GM18909 (cell line): ENCODE data around the gene TBC1D3B.
A peak's percentile ranks its signal among the peaks of the same experiment; 100 is the strongest.
"Not testable (repeated sequence)": the region's sequence is repeated elsewhere in the genome, so short reads cannot be mapped to it uniquely, and the experiment has no call there.

Source experiments
- ATAC-seq: cut with Tn5 transposase; IDR thresholded peaks from one replicate; pipeline ENCODE4 v1.9.1; 2021; ENCODE audit warnings: mild to moderate bottlenecking; ENCODE audit not compliant: unreplicated experiment, poor library complexity

The TBC1D3B gene

DNA sequence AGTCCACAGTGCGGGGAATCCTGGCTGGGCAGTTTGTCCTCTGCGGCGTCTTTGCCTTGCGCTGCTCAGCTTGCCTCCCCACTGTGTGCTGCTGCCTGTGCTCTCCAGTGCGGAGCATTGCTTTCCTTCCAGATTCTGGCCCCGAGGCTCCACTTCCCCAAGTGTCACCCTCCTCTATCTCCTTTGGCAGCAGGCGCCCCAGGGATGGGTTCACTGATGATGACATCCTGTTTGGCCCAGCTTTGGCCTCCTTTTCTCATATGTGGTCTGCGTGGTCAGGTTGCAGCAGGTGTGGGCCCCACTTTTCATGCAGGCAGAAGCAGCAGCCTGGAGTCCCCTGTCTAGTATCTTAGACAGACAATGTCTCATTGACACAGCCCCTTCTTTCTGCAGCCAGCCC lies 25.1 kb upstream of the TBC1D3B start:
- not testable (repeated sequence) for ATAC-seq

DNA sequence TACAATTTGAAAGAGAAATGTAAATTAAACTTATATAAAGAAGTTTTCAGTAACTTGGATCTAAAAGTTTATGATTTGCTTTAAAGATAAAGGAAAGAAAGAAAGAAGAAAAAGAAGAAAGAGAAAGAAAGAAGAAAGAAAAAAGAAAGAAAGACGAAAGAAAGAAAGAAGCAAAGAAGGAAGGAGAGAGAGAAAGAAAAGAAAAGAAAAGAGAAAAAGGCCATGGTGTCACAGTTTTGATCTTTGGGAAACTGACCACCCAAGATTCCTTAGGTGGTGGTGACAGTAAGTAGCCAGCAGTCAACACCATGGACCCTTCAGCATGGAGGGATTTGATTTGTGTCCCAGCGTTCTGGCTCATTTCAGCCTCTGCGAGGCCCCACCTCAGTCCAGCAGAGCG lies 24.7 kb upstream of the TBC1D3B start:
- ATAC-seq: not testable (repeated sequence)

DNA sequence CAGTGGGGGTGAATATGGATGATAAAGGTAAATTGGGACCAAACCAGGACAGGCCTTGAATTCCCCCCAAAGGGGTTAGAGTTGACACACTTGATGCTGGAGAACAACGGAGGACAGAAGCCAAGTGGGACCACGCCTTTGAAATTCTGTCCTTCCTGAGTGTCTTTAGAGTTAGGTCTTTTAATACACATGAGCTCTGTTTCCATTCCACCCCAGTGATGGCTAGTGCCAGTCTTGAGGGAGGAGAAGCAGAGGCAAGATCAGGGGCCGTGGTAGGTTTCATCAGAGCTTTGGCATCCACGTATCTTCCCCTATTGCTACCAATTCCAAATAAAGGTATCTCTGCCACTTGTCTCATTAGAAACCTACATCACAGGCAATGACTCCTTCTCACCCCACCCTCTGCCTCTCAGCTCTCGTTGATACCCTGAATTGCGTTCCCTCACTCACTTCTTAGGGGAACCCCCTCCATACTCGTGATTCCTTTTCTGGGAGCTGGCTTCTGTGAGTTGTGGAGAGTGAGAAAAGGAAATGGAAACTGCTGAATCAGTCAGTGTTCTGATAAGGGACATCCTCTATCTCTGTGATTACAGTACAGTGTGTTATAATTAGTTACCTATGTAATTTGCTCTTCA lies 22.5 kb upstream of the TBC1D3B start:
- peak; percentile 30 for ATAC-seq

DNA sequence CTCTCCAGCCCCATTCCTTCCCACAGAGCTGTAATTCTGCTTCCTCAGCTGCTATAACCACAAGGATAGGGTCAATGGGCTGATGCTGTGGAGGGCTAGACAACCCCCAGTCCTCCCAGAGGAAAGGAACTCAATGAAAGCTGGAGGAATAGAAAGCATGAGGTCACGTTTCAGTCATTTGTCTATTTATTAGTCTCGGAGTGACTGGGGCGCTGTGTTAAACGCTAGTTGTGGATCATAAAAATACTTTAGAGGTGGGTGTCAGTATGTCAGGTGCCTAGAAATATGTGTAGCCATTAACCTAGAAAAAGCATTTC lies 20.9 kb upstream of the TBC1D3B start:
- ATAC-seq: peak; percentile 9

DNA sequence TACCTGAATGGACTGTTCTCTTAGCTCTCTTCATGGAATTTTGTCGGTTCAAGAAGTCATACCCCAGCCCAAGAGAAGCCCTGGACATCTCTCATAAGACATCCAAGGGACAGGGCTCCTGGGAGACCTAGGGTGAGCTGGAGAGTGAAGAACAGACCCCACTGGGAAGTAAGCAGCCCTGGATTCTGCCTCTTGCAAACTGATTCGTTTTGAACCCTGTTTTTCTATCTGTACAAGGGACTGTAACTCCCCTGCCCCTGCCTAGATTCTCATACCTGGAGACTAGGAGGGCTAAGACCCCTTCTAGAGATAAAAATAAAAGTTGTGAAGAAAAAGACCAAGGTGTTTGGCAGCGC lies 19.7 kb upstream of the TBC1D3B start:
- ATAC-seq: no peak

DNA sequence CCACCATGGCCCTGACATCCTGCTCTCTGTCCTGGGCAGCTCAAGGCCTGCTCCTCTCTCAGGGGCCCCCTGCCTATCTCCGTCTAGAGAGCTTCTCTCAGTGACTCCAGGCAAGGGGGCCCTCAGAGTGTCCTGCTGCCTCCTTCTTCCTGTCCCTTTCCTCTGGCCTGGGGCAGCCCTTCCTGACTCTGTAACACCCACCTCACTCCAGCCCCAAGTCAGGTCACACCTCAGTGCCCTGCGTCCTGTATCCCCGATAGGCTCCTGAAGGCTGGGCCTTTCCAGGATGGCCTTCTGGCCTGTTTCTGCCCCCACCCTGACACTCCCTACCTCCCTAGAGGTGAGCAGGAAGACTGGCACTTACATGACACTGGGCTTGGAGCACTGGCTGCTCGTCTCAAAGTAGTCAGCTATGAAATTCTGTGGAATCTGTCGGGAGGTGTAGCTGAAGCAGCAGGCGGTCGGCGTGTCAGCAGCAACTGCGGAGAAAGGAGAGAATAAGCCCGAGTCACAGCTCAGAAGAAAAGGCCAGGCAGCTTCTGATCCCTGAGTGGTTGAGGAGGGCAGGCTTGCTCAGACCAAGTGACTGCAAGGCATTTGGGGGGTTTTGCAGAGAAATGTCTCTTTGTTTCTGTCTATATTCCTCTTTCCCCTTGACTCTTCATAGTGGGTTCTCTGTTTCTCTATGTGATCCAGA lies 19.1 kb upstream of the TBC1D3B start:
- no peak for ATAC-seq

DNA sequence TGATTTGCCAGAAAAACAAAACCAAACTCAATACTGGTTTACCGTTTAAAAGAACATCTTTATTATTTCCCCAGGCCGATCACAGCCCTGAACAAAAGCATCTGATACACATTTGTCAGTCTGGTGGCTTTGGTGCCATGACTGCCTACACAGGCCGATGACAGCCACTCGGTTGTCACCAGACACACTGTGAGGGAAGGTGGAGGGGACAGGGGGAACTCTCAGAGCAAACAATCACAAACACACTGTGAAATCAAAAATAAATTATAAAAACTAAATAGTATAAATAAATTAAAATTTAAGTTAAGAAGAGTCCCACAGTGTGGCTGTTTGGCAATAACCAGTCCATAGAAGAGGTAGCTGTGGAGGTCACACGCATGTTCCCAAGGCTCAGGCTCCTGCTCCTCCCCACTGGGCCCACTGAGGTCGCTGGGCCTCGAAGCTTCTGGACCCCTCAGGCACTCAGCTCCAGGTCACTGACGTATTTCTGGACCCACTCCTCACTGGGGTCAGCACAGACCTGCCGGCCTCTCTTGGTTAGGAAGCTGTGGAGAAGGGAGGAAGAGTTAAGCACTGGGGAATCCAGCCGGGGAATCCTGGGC lies 18.5 kb upstream of the TBC1D3B start:
- not testable (repeated sequence) for ATAC-seq

DNA sequence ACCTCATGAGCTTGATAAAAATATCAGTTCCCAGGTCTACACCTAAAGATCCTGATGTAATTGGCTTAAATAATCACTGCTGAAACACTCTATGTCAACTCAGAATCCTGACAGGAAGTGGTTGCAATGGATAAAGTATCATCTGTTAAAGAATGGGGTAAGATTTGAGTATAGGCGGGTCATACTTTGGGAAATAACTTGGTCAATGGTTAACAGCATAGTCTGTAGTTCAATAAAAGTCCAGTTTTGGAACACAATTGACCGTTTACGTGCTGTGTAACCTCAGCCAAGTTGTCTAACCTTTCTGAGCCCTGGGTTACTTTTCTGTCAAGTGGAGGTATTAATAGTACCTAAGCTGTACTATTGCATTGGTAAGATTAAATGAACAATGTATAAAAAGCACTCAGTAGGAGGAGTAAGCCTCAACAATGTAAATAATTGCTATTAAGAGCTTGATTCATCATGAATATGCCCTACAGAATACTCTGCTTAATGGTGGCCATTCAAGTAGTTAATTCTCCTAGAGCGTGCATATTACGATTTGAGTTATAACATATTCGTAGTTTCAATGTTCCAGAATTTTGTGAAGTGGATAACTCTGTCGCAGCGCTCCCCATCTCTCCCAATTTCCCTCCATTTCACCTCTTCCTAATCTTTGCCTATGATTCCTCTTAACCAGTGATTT lies 17.9 kb upstream of the TBC1D3B start:
- ATAC-seq: not testable (repeated sequence)

DNA sequence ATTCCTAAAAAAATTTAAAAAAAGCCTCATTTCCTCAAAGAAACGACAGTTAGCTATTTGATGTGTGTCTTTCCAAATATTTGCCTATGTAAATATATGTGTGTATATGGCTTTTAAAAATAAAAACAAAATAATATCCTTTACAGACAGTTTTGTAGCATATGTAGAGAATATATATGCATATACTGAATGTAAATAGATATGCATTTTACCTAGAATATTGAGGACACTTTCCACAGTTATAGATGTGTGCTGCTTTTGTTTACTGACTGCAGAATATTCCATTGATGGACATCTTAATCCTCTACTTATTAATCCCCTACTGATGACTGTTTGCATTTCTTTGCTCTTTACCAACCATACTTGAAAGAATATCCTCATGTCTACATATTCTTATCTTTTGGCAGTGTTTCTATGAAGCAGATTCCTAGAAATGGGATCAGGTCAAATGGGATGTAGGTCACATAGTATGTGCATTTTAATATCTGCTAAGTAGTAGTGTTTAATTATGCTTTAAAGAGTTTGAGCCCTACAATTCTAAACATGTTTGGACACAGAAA lies 16.9 kb upstream of the TBC1D3B start:
- no peak for ATAC-seq

DNA sequence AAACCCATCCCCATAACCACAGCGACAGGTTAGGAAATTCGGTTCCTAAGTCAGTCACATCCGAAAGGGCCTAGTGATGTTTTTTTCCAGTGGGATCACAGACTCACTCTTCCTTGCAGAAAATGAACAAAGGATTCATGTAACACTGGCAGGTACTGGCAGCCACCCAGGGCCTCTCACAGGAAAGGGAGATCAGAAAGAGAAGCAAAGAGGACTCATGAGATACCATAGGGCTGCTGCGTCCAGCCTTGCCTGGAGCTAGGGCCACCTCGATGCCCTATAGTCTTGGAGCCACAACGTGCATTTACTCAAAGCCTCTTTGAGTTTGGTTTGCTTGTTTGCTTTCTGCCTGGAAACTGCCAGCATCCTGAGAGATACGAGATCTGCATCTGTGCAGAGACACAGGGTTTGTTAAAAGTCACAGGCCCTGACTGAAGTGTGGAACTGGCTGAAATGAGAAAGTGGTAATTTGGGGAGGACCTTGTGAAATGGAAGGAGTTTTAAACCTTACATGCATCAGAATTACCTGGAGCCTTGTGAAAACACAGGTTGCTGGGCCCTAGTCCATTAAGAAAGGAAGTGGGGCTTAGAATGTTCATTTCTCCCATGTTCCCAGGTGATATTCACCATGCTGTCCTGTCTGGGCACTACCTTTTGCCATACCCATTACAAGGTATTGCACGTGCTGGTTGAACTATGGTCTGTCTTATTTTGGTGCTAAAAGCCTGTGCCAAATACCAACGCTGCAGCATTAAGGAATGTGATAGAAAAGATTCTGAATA lies 14.3 kb upstream of the TBC1D3B start:
- not testable (repeated sequence) for ATAC-seq

DNA sequence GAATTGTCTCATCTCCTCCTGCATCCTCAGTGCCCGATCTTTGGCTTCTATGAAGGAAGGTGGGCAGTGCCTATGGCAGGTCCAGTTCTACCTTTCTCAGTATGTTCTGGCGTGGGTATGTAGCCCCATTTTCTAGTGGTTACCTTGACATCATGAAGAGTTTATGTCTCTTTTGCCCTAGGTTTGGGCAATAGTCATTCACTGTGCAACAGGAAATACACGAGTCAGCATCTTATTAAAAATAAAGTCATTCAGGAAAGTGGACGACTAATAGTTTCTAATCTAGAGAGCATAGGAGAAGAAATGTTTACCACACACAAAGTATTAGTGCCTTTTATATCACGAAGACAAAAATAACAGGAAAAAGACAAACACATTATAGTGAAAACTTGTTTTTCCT lies 13.6 kb upstream of the TBC1D3B start:
- not testable (repeated sequence) for ATAC-seq

DNA sequence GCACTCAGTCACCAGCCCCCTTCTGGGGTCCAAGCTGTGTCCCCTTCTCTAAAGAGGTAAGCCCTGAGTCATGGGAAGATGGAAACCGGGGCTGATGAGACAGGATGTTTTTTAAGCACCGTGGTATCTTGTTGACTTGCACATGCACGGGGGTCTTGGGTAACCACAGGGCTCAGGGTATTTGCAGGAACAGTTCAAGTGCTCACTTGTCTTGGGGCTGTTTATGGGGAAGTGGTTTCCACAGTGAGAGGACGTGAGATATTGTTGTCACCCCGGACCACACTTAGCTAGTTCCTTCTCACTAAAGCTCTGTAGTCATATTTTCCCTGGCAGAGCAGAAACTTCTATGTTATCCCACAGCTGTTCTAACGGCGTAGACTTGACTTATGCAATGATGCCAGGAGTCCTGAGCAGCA lies 12.5 kb upstream of the TBC1D3B start:
- no peak for ATAC-seq

DNA sequence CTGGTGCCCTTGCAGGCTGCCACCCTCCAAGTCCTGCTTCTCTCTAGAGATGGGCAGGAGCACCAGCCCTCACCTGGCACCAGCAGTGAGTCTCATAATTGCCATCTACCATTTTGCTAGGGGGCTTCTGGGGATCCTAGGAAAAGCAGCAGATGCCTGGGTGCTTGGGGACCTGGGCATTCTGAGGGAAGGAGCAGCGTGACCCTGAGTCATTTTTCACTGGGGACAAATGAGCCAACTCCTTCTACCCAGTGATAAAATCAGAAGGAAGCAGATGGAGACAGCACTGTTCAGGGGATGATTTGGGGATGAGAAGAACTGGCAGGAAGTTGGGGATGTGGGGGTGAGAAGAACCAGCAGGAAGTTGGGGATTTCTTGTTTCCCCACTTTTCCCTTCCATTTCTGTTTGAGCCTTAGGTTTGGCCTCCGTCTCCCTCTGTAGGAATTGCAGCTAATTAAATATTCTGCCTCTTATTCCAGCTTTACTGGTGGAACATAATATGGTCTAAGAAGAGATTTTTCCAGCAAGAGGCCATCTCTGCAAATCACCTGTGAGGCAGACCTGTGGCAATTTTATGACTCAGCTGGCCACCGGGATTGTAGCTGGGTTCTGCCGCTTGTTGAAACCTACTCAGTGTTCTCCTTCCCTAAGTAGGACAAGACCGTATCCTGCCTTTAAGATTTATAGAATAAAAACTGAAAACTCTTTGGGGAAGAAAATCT lies 11.7 kb upstream of the TBC1D3B start:
- ATAC-seq: not testable (repeated sequence)

DNA sequence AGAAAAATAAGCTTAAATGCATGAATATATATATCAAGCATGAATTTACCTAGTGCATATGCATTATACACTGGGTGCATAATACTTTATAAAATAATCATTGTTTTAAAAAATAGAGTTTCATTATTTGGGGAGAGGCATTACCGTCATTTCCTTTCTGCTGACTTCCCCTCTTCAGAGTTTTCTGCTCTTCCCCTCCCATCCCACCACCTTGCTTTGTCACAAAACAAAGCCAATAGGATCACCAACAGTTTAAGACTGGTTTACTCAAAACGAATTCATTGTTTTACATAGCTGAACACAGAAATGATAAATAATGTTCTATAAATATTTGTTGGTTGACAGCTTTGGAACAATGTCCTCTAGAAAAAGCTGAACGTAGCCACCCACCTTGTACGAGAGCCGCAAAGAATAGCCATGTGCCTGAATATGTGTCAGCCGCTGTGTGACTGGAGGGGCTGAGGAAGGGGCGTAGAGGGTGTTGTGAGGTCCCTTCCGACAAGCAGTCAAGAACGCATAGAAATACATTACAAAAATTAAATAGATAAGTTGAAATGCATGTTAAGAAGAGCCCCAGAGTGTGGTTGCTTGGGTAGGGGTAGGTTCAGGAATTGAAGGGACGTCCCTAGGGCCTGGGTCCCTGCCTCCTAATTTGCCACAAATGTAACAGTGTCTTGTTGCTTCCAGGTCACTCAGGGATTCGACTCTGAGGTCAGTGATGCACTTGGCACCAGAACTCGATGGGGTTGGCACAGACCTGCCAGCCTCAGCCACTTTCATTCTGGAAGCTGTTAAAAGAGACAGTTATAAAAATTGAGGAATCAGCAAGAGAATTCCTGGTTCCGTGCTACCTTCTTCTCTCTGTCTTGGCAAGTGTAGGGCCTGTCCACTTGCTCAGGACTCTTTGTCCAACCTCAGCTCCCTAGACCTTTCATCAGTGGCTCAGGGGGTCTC lies 10.7 kb upstream of the TBC1D3B start:
- ATAC-seq: not testable (repeated sequence)

DNA sequence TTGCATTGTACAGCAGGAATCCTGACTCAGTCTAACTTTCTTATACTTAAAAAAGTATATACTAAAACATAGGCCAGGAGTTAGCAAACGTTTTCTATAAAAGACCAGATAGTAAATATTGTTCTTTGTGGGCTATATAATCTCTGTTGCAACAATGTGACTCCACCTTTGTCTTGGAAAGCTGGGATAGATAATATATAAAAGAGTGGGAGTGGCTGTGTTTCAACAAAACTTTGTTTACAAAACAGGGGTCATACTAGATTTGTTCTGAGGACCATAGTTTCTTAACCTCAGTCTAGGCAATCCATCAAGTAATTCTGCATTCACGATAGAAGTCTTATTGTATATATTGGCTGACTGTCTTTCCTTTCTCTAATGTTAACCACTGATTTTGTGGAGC lies 9.0 kb upstream of the TBC1D3B start:
- ATAC-seq: no peak

DNA sequence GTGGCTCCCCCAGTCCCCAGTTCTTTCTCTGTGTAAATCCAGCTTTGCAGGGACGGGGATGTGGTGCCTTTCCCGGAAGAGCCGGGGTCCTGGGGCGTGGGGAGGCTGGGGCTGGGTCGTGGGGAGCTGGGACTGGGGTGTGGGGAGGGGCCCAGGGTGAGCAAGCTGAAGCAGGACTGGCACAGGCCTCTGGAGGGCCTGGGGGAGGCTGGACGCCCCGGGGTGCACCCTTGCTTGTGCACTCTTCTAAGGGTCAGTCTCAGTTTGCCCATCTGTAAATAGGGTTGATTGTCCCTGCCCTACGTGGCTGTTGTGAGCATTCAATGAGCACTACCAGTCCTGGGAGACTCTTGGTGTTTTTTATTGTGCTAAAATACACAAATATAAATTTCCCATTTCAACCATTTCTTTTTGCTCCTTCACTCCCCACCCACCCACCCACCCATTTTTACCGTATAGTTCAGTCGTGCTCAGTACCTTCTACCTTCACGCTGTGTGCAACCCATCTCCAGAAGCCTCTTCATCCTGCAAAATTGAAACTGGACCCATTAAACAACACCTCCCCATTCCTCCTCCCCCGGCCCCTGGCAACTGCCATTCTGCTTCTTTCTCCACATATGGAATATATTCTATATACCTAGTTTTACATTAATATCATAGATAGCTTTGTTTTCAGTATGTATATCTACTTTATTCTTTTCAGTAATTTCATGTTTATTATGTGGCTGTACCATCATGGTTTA lies 7.8 kb upstream of the TBC1D3B start:
- no peak for ATAC-seq

DNA sequence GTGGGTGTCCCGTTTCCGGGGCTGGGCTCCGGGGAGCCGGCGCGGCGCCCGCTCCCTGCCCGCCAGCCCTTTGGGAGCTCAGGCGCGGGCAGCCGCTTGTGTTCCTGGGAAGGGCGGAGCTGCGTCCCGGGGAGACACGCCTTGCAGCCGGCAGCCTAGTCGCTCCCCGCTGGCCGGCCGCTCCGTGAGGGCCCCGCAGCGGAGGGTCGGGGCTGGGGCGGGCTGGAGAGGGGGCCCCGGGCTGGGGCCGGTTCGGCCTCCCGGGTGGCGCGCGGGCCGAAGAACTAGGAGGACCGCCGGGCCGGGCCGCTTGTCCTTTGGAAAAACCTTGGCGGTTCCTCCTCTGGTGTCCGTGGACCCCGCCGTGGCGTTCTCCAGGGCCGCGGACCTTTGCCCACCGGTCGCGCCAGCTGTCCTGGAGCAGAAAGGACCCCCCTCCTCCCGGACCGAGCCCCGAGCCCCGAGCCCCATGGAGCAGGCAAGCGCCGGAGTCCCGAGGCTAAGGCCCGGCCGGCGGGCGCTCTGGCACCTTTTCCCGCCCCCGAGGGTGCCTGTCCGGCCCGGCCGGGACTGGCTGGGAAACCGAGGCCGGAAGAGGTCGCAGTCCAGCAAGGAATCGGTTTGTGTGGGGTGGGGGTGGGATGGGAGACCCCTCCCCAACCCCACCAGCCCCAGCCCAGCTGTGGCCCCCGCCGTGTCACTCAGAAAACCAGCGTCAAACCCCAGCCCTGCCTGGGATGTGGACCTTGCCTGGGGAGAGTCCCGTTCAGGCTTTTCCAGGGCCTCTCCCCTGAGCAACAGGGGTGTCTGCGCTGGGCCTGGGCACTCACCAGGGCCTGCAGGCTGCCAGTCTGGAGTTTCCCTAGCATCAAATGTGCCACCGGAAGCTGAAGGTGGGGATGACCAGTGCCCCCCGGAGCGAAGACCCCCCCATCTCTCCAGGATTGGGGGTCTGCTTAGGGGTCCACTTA lies 6.8 kb upstream of the TBC1D3B start:
- ATAC-seq: no peak
